NT2/D1 (cell line): Measurements from ENCODE around the gene GNG12.

ENCODE experiments used
- DNase-seq: peaks from one replicate; pipeline ENCODE4 v3.0.0-alpha.2; 2011; ENCODE audit warnings: low read depth, low spot score
- H3K27me3 ChIP-seq: 2 replicates; pipeline ENCODE4 v1.6.0; 2011; ENCODE audit warnings: mild to moderate bottlenecking; ENCODE audit not compliant: insufficient read length, insufficient read depth
- H3K36me3 ChIP-seq: 2 replicates; pipeline ENCODE4 v1.6.1; 2011; ENCODE audit warnings: mild to moderate bottlenecking, low read length, mixed read lengths; ENCODE audit not compliant: insufficient read depth, insufficient read length
- H3K4me1 ChIP-seq: 2 replicates; pipeline ENCODE4 v1.5.1; 2011; ENCODE audit not compliant: insufficient read depth, insufficient read length
- H3K4me3 ChIP-seq: 2 replicates; pipeline ENCODE4 v1.5.1; 2011; ENCODE audit warnings: low read depth; ENCODE audit not compliant: insufficient read length
- H3K9ac ChIP-seq: 2 replicates; pipeline ENCODE4 v1.6.0; 2011; ENCODE audit warnings: low read depth; ENCODE audit not compliant: insufficient read length
- H3K9me3 ChIP-seq: 2 replicates; pipeline ENCODE4 v1.5.1; 2011; ENCODE audit warnings: mild to moderate bottlenecking, low read length; ENCODE audit not compliant: insufficient read depth
- SUZ12 ChIP-seq: IDR thresholded peaks from 2 replicates; pipeline ENCODE4 v1.6.1; 2011; ENCODE audit not compliant: insufficient read length, insufficient read depth; ENCODE audit errors: extremely low read depth
- YY1 ChIP-seq: IDR thresholded peaks from 2 replicates; pipeline ENCODE4 v1.6.1; 2011; ENCODE audit not compliant: insufficient read length, insufficient read depth
- ZNF274 ChIP-seq: IDR thresholded peaks from 2 replicates; pipeline ENCODE4 v1.6.1; 2011; ENCODE audit warnings: mild to moderate bottlenecking, low read depth, low read length

GNG12 gene

DNA sequence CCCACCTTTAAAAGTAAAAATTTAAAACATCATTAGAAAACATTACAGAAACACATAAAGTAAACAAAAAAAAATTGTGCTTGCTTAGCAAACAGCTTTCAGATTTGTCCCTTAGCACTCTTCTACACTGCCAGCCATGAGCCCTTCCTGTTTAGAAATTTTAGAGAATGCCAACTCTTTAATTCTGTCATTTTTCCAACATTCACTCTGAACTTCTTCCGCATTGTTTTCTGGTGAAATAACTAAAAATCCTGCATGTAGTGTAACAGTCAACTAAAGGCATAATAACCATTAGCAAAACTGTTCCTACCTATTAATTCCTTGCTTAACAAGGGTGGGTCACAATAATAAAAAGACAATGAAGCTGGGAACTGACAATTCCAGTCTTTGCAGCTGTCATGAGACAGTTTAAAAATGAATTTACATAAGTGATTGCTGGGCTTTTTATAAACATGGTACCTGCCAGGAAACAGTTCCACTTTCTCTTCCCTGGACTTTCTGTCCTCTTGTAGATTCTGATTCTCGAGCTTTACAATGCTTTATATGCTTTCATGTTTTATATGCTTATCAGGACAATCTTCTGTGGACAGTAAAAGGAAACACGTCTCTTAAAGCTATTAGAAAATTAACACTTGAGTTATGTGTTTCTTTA is 19.0 kb downstream of the GNG12 start:
- DNase-seq = no peak
- Histone ChIP-seq H3K9me3 (peaks cover 13% of the 10 kb centered on the region; the same call in 1 of the 2 replicates), H3K4me1 (peaks cover 3% of the 10 kb centered on the region), H3K27me3 (no peaks in the 10 kb centered on the region), H3K4me3 (no peak overlapping the region), H3K36me3 (peaks cover 5% of the 10 kb centered on the region), H3K9ac (no peak overlapping the region)
- no peak for TF ChIP-seq YY1
- no peak for TF ChIP-seq ZNF274
- no peak for TF ChIP-seq SUZ12

DNA sequence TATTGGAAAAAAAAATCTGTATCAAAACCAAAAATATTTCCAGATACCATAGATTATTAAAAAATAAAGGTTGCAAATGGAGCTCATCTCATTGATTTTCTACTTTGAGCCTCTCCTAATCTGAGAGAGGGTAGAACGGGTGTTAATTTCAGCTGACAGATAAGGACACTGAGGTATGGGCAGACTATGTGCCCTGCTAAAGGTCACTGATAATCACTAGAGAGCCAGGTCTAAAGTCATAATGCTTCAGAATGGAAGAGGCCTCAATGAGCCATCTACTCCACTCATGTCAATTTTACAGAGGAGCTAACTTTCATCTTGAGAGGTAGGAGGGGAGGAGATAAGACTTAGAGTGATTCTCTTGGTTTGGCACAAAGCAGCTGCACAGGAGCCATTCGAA is 21.0 kb downstream of the GNG12 start:
- H3K4me1 ChIP-seq = no peaks in the 10 kb centered on the region
- no peak for DNase-seq
- no peak overlapping the region for H3K4me3 ChIP-seq
- H3K9me3 ChIP-seq = peaks cover 11% of the 10 kb centered on the region; the same call in 1 of the 2 replicates
- no peak overlapping the region for H3K9ac ChIP-seq
- TF ChIP-seq ZNF274 = no peak
- no peak for TF ChIP-seq SUZ12
- no peak for TF ChIP-seq YY1
- H3K36me3 ChIP-seq = peaks cover 5% of the 10 kb centered on the region
- no peaks in the 10 kb centered on the region for H3K27me3 ChIP-seq

- peaks cover 5% of the 10 kb centered on the region for H3K36me3 ChIP-seq
- no peak for TF ChIP-seq SUZ12
- no peaks in the 10 kb centered on the region for H3K27me3 ChIP-seq
- H3K4me1 ChIP-seq = no peaks in the 10 kb centered on the region
- no peak for DNase-seq
- H3K9me3 ChIP-seq = peaks cover 6% of the 10 kb centered on the region; the same call in 1 of the 2 replicates
- H3K9ac ChIP-seq = no peak overlapping the region
- H3K4me3 ChIP-seq = no peak overlapping the region
These were observed 21.5 kb downstream of the GNG12 start for GRCh38 chr1:67811781-67812180.

- H3K27me3 ChIP-seq = no peaks in the 10 kb centered on the region
- H3K4me3 ChIP-seq = no peak overlapping the region
These were observed 23.4 kb downstream of the GNG12 start for GRCh38 chr1:67809887-67810286.

DNA sequence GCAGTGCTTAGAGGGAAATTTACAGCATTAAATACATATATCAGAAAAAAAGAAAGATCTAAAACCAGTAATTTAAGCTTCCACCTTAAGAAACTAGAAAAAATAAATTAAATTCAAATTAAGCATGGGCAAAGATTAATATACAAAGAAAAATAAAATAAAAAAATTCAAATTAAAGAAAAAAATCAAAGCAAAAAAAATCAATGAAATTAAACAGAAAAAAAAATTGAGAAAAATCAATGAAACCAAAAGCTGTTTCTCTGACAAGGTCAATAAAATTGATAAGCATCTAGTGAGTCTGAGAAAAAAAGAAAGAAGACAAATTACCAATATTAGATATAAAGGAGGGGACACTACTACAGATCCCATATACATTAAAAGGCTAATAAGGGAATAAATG is 26.0 kb downstream of the GNG12 start:
- Histone ChIP-seq H3K9me3 (no peaks in the 10 kb centered on the region), H3K9ac (no peak overlapping the region), H3K4me1 (no peaks in the 10 kb centered on the region), H3K4me3 (no peak overlapping the region), H3K27me3 (no peaks in the 10 kb centered on the region), H3K36me3 (no peaks in the 10 kb centered on the region)
- TF ChIP-seq YY1 (no peak), ZNF274 (no peak), SUZ12 (no peak)
- DNase-seq = no peak

More at GRCh38 chr1:67809887-67810286, 23.4 kb downstream of the GNG12 start:
- Histone ChIP-seq H3K4me1 (no peaks in the 10 kb centered on the region), H3K36me3 (no peaks in the 10 kb centered on the region), H3K9ac (no peak overlapping the region), H3K9me3 (no peaks in the 10 kb centered on the region)
- no peak for TF ChIP-seq ZNF274
- no peak for TF ChIP-seq SUZ12
- TF ChIP-seq YY1 = no peak
- no peak for DNase-seq

DNA sequence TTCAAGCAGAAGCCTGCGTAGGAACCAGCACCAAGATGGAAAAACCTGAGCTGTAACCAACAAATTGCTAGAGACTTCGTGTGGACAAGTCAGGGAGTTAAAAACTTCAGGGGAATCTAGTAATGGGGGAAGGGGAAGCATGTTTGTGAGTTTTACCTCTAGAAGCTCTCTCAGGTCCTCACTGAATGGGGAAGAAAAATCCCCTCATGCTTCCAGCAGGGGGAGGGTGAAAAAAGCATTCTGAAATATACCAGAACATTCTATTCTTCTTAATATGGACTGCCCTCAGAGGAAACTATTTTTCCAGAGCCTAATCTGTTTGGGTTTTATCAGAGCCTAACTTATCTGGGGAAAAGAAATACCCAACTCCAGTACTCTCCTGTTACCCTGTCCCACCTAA is 28.6 kb downstream of the GNG12 start:
- DNase-seq = no peak
- Histone ChIP-seq H3K4me1 (no peaks in the 10 kb centered on the region), H3K9ac (no peak overlapping the region), H3K36me3 (no peaks in the 10 kb centered on the region), H3K9me3 (no peaks in the 10 kb centered on the region), H3K4me3 (no peak overlapping the region), H3K27me3 (no peaks in the 10 kb centered on the region)
- no peak for TF ChIP-seq YY1
- no peak for TF ChIP-seq ZNF274
- no peak for TF ChIP-seq SUZ12

DNA sequence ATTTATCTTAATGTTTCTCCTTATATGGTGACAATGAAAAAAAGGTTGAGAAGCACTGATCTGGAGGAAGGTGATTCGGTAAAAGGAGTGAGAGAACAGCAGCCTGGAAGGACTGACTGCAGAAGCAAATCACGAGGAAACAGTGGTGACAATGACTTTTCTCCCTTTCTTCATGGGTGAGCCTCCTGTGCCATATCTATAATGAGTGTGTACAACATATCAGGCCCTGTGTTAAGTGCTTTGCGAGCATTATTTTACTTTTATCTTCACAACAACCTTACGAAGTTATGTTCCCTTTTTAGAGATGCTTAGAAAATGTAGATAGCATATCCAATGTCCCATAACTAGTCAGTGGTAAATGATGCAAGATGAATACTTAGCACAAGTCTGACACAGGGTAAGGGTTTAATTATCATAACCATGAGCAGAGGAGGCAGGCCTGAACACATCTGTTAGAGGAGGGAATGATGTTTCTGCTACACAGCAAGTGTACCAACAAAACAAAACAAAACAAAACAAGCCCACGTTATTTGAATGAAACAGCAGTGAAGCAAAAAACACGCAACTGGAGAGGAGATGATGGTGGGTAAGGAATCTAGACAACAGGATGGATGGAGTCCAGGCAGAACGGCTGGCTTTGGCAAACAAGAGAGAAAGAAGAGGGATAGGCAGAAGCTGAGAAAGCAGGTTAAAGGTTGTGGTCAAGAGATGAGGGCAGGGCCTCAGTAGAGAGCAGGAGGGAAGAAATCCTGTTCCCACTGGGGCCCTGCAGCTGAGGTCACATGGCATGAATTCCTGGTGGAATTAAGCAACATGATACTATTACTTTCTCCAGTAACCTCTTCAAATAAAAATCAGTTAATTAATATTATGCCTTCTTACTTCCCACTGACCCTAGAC is 29.6 kb downstream of the GNG12 start:
- Histone ChIP-seq H3K36me3 (no peaks in the 10 kb centered on the region), H3K9ac (no peak overlapping the region), H3K9me3 (no peaks in the 10 kb centered on the region), H3K4me1 (no peaks in the 10 kb centered on the region), H3K27me3 (no peaks in the 10 kb centered on the region), H3K4me3 (no peak overlapping the region)
- TF ChIP-seq SUZ12 (no peak), YY1 (no peak), ZNF274 (no peak)
- no peak for DNase-seq
